GM21737 (cell line): ENCODE results near the gene HIGD1A.
"Not testable (repeated sequence)": the region's sequence is repeated elsewhere in the genome, so short reads cannot be mapped to it uniquely, and the experiment has no call there.

Source experiments
- ATAC-seq: cut with Tn5 transposase; IDR thresholded peaks from one replicate; pipeline ENCODE4 v1.9.1; 2021; ENCODE audit warnings: mild to moderate bottlenecking, moderate library complexity; ENCODE audit not compliant: unreplicated experiment

The HIGD1A gene

GRCh38 chr3:42829628-42830436, 25.5 kb upstream of the HIGD1A start:
- ATAC-seq = no peak

GRCh38 chr3:42829083-42829627, 24.9 kb upstream of the HIGD1A start:
- ATAC-seq = no peak

- ATAC-seq = no peak
Observed at GRCh38 chr3:42827654-42828053, 23.4 kb upstream of the HIGD1A start.

- ATAC-seq = no peak
Observed at GRCh38 chr3:42827023-42827422, 22.7 kb upstream of the HIGD1A start.

- no peak for ATAC-seq
Observed at GRCh38 chr3:42826141-42826540, 21.9 kb upstream of the HIGD1A start.

GRCh38 chr3:42823351-42823750, 19.1 kb upstream of the HIGD1A start:
- no peak for ATAC-seq

GRCh38 chr3:42822828-42823227, 18.5 kb upstream of the HIGD1A start:
- no peak for ATAC-seq

- ATAC-seq = no peak
Observed at GRCh38 chr3:42820746-42821051, 16.4 kb upstream of the HIGD1A start.

GRCh38 chr3:42819351-42819965, 15.2 kb upstream of the HIGD1A start:
- ATAC-seq = no peak

- no peak for ATAC-seq
Observed at GRCh38 chr3:42815826-42816225, 11.5 kb upstream of the HIGD1A start.

GRCh38 chr3:42814914-42815507, 10.7 kb upstream of the HIGD1A start:
- no peak for ATAC-seq

- no peak for ATAC-seq
Observed at GRCh38 chr3:42814246-42814645, 10.0 kb upstream of the HIGD1A start.

- not testable (repeated sequence) for ATAC-seq
Observed at GRCh38 chr3:42811118-42811883, 7.0 kb upstream of the HIGD1A start.

GRCh38 chr3:42810706-42811105, 6.4 kb upstream of the HIGD1A start:
- not testable (repeated sequence) for ATAC-seq

GRCh38 chr3:42809202-42809601, 4.9 kb upstream of the HIGD1A start, which contains the start of gene ACKR2:
TSS of gene ACKR2 (plus strand) at chr3:42809445. CDS start at chr3:42864503, 55,058 bp downstream.
- no peak for ATAC-seq

- no peak for ATAC-seq
Observed at GRCh38 chr3:42807929-42808328, 3.6 kb upstream of the HIGD1A start.

GRCh38 chr3:42805141-42805821, 991 bp upstream of the HIGD1A start:
- ATAC-seq = no peak

- ATAC-seq = no peak
Observed at GRCh38 chr3:42804831-42805132, 492 bp upstream of the HIGD1A start.

GRCh38 chr3:42803414-42804105, 730 bp downstream of the HIGD1A start:
- ATAC-seq = peak; percentile 26

GRCh38 chr3:42802876-42803413, 1.3 kb downstream of the HIGD1A start:
- no peak for ATAC-seq
